GM12892 (cell line): ENCODE results near the gene OPCML.

Source experiments
- POLR2A ChIP-seq: IDR thresholded peaks from 2 replicates; pipeline ENCODE4 v1.6.1; 2011; ENCODE audit warnings: low read depth, low read length, control low read depth
- POLR2AphosphoS5 ChIP-seq: IDR thresholded peaks from 2 replicates; pipeline ENCODE4 v1.6.1; 2011; ENCODE audit warnings: low read depth, low read length, control low read depth

GRCh38 chr11:132439711-132440255, 1092.5 kb downstream of the OPCML start:
- no peak for TF ChIP-seq POLR2AphosphoS5
- no peak for TF ChIP-seq POLR2A
